NCI-H2196 (cell line): ENCODE data around the gene EPHB2.

Experiments
- DNase-seq: peaks from one replicate; lab custom pipeline; 2025; ENCODE audit not compliant: unreplicated experiment; lab: John Stamatoyannopoulos, UW

The EPHB2 gene

GRCh38 chr1:22749919-22750684 lies 39.5 kb downstream of the EPHB2 start:
- peak; percentile 76 for DNase-seq

- peak; percentile 76 for DNase-seq
Observed at GRCh38 chr1:22750685-22751051, 40.0 kb downstream of the EPHB2 start.

GRCh38 chr1:22751124-22751531 lies 40.5 kb downstream of the EPHB2 start:
- peak; percentile 80 for DNase-seq

GRCh38 chr1:22752339-22752738 lies 41.7 kb downstream of the EPHB2 start:
- DNase-seq: no peak

GRCh38 chr1:22753481-22753971 lies 42.9 kb downstream of the EPHB2 start:
- no peak for DNase-seq

- DNase-seq: no peak
Observed at GRCh38 chr1:22754106-22754768, 43.6 kb downstream of the EPHB2 start.

GRCh38 chr1:22754824-22755223 lies 44.2 kb downstream of the EPHB2 start:
- no peak for DNase-seq

GRCh38 chr1:22755641-22756040 lies 45.0 kb downstream of the EPHB2 start:
- no peak for DNase-seq

GRCh38 chr1:22756125-22756735 lies 45.6 kb downstream of the EPHB2 start:
- no peak for DNase-seq

GRCh38 chr1:22760455-22760854 lies 49.8 kb downstream of the EPHB2 start:
- DNase-seq: no peak

- DNase-seq: no peak
Observed at GRCh38 chr1:22761101-22761500, 50.5 kb downstream of the EPHB2 start.

GRCh38 chr1:22761821-22762220 lies 51.2 kb downstream of the EPHB2 start:
- no peak for DNase-seq

GRCh38 chr1:22763487-22764200 lies 53.0 kb downstream of the EPHB2 start:
- DNase-seq: no peak

- DNase-seq: no peak
Observed at GRCh38 chr1:22767852-22768251, 57.2 kb downstream of the EPHB2 start.

- no peak for DNase-seq
Observed at GRCh38 chr1:22769932-22770331, 59.3 kb downstream of the EPHB2 start.

GRCh38 chr1:22772014-22772413 lies 61.4 kb downstream of the EPHB2 start:
- peak; percentile 47 for DNase-seq

GRCh38 chr1:22773981-22774832 lies 63.6 kb downstream of the EPHB2 start:
- no peak for DNase-seq

GRCh38 chr1:22774833-22775182 lies 64.2 kb downstream of the EPHB2 start:
- no peak for DNase-seq

- DNase-seq: no peak
Observed at GRCh38 chr1:22775478-22775877, 64.8 kb downstream of the EPHB2 start.

- DNase-seq: no peak
Observed at GRCh38 chr1:22776035-22776613, 65.5 kb downstream of the EPHB2 start.
